Fibroblast of lung (primary cell): Measurements from ENCODE around the gene RUNDC3A. TPM values are rescaled to one million over a fixed set of nuclear protein-coding genes. Genes with fewer than 3 reads are reported as not detected.

Source experiments
- DNase-seq, 2 donors: peaks; one replicate each; pipeline versions ENCODE4 v3.0.0 to v3.0.0-alpha.2; 2010; ENCODE audit warnings: low read depth in 2 of 2
- H2AFZ ChIP-seq: 2 replicates; pipeline ENCODE4 v1.5.1; 2012; ENCODE audit warnings: low read length, control low read depth, inconsistent platforms
- H3K27ac ChIP-seq: 2 replicates; pipeline ENCODE4 v1.5.1; 2011; ENCODE audit warnings: low read length, control low read depth; ENCODE audit not compliant: insufficient read depth
- H3K27me3 ChIP-seq: 2 replicates; pipeline ENCODE4 v1.5.1; 2011; ENCODE audit warnings: mild to moderate bottlenecking, low read length; ENCODE audit not compliant: control insufficient read depth, insufficient read depth
- H3K36me3 ChIP-seq: 2 replicates; pipeline ENCODE4 v1.5.1; 2011; ENCODE audit warnings: low read length; ENCODE audit not compliant: control insufficient read depth, insufficient read depth
- H3K4me1 ChIP-seq: 2 replicates; pipeline ENCODE4 v1.5.1; 2011; ENCODE audit warnings: low read length; ENCODE audit not compliant: control insufficient read depth, insufficient read depth; ENCODE audit errors: extremely low read depth
- H3K4me2 ChIP-seq: 2 replicates; pipeline ENCODE4 v1.5.1; 2011; ENCODE audit warnings: low read length, control low read depth; ENCODE audit not compliant: insufficient read depth; ENCODE audit errors: extremely low read depth
- H3K4me3 ChIP-seq, 4 experiments: fragments of 200-600 bp in 1 of 4; sonication (generic) in 1 of 4; replicated peaks in 1 of 4; 2 replicates each; pipeline ENCODE4 v1.5.1; 2011 to 2016; ENCODE audit warnings: low read length in 4 of 4, low read depth in 3 of 4, mild to moderate bottlenecking in 3 of 4, control low read depth in 2 of 4, inconsistent platforms in 1 of 4, mixed read lengths in 1 of 4; ENCODE audit not compliant: insufficient read depth in 1 of 4; ENCODE audit errors: control extremely low read depth in 1 of 4
- H3K79me2 ChIP-seq: 2 replicates; pipeline ENCODE4 v1.5.1; 2012; ENCODE audit warnings: mild to moderate bottlenecking, low read length, inconsistent platforms; ENCODE audit not compliant: control insufficient read depth, insufficient read depth
- H3K9ac ChIP-seq: 2 replicates; pipeline ENCODE4 v1.5.1; 2011; ENCODE audit warnings: mild to moderate bottlenecking, low read length, control low read depth; ENCODE audit not compliant: insufficient read depth
- H3K9me3 ChIP-seq: 2 replicates; pipeline ENCODE4 v1.5.1; 2012; ENCODE audit warnings: low read depth, low read length; ENCODE audit not compliant: control insufficient read depth, insufficient read depth
- H4K20me1 ChIP-seq: 2 replicates; pipeline ENCODE4 v1.5.1; 2011; ENCODE audit warnings: low read length; ENCODE audit not compliant: control insufficient read depth, insufficient read depth; ENCODE audit errors: extremely low read depth
- EZH2 ChIP-seq: IDR thresholded peaks from 2 replicates; pipeline ENCODE4 v1.5.1; 2012; ENCODE audit warnings: low read length, control low read depth, mild to moderate bottlenecking; ENCODE audit errors: missing control alignments
- polyA plus RNA-seq, 2 donors: library from polyadenylated mRNA; depleted of rRNA in 1 of 2; stranded (reverse) in 1 of 2; unstranded in 1 of 2; fragments of >200 nt; gene quantifications; 2 replicates each; pipeline ENCODE4 v1.2.1, GENCODE V29; 2011 to 2012; ENCODE audit warnings: missing spikeins in 1 of 2
- total RNA-seq: library from RNA; depleted of rRNA; stranded (reverse); fragments of >200 nt; gene quantifications from 2 replicates; pipeline ENCODE4 v1.2.1, GENCODE V29; 2014
- TF ChIP-seq, protein P1 (sequence below), 2 donors: IDR thresholded peaks in 1 of 2; conservative IDR thresholded peaks in 1 of 2; 1 replicate in 1 of 2; 2 replicates in 1 of 2; pipeline ENCODE4 v1.5.1; 2011 to 2012; ENCODE audit warnings: low read length in 2 of 2, control low read depth in 1 of 2, inconsistent platforms in 1 of 2, low read depth in 1 of 2, mild to moderate bottlenecking in 1 of 2

Gene RUNDC3A
- total and polyA plus RNA-seq, 2 donors (not counting 1 experiment from before 2014, with no cell fraction given) = not detected

DNA sequence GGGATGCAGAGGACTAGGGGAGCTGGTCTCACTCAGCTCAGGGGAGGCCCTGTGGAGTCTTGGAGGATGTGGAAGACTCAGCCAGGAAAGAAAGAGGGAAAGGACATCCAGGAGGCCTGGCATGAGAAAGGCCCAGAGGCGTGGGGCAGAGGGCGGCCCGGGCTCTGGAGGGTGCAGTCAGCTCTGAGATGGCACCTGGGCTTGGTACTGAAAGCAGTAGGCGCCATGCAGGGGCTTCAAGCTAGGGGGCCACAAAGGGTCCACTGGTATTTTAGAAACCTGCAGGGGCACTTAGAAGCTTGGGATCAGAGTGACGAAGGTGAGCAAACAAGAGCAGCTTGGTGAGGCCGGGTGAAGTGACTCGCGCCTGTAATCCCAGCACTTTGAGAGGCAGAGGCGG lies 49.7 kb downstream of the RUNDC3A start:
- peaks cover 5% of the 10 kb centered on the region for H3K4me1 ChIP-seq
- H3K9me3 ChIP-seq = no peaks in the 10 kb centered on the region
- H3K4me2 ChIP-seq = no peak overlapping the region
- no peaks in the 10 kb centered on the region for H3K27me3 ChIP-seq
- no peak overlapping the region for H2AFZ ChIP-seq
- no peaks in the 10 kb centered on the region for H4K20me1 ChIP-seq
- H3K27ac ChIP-seq = no peak overlapping the region
- DNase-seq = no peak
- H3K79me2 ChIP-seq = no peaks in the 10 kb centered on the region
- H3K9ac ChIP-seq = no peak overlapping the region
- no peak overlapping the region for H3K4me3 ChIP-seq
- H3K36me3 ChIP-seq = no peaks in the 10 kb centered on the region
- TF ChIP-seq, protein P1, sequence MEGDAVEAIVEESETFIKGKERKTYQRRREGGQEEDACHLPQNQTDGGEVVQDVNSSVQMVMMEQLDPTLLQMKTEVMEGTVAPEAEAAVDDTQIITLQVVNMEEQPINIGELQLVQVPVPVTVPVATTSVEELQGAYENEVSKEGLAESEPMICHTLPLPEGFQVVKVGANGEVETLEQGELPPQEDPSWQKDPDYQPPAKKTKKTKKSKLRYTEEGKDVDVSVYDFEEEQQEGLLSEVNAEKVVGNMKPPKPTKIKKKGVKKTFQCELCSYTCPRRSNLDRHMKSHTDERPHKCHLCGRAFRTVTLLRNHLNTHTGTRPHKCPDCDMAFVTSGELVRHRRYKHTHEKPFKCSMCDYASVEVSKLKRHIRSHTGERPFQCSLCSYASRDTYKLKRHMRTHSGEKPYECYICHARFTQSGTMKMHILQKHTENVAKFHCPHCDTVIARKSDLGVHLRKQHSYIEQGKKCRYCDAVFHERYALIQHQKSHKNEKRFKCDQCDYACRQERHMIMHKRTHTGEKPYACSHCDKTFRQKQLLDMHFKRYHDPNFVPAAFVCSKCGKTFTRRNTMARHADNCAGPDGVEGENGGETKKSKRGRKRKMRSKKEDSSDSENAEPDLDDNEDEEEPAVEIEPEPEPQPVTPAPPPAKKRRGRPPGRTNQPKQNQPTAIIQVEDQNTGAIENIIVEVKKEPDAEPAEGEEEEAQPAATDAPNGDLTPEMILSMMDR (conservative IDR thresholded peaks at IDR 0.05 in 1 of 2, IDR thresholded peaks at IDR 0.05 in 1 of 2; ENCODE audit: low read depth in 1 of 2, low read length in 2 of 2) = no peak
- TF ChIP-seq EZH2 = no peak

DNA sequence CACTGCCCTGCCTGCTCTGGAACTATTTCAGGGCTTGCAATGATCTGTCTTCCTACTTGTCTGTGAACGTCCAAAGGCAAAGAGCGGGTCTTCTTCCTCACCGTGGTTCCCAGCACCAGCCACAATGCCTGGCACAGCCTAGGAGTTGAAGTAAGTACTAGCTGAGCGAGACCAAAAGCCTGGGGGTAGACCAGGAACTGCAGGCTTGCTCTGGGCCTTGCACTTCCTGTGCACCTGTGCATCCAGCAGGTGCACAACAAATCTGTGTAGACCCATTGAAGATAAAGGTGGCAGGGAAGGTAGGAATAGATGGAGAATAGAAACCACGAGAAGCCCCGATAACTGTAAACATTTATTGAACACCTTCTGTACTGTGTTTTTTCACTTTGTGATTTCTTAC lies 50.6 kb downstream of the RUNDC3A start:
- H3K27me3 ChIP-seq = no peaks in the 10 kb centered on the region
- no peak overlapping the region for H3K4me2 ChIP-seq
- DNase-seq = no peak
- H3K9ac ChIP-seq = no peak overlapping the region
- no peaks in the 10 kb centered on the region for H3K9me3 ChIP-seq
- no peaks in the 10 kb centered on the region for H4K20me1 ChIP-seq
- H3K36me3 ChIP-seq = no peaks in the 10 kb centered on the region
- no peak overlapping the region for H3K27ac ChIP-seq
- H3K79me2 ChIP-seq = no peaks in the 10 kb centered on the region
- TF ChIP-seq, protein P1 (conservative IDR thresholded peaks at IDR 0.05 in 1 of 2, IDR thresholded peaks at IDR 0.05 in 1 of 2; ENCODE audit: low read depth in 1 of 2, low read length in 2 of 2) = no peak
- no peak for TF ChIP-seq EZH2
- H2AFZ ChIP-seq = no peak overlapping the region
- peaks cover 5% of the 10 kb centered on the region for H3K4me1 ChIP-seq
- H3K4me3 ChIP-seq = no peak overlapping the region

DNA sequence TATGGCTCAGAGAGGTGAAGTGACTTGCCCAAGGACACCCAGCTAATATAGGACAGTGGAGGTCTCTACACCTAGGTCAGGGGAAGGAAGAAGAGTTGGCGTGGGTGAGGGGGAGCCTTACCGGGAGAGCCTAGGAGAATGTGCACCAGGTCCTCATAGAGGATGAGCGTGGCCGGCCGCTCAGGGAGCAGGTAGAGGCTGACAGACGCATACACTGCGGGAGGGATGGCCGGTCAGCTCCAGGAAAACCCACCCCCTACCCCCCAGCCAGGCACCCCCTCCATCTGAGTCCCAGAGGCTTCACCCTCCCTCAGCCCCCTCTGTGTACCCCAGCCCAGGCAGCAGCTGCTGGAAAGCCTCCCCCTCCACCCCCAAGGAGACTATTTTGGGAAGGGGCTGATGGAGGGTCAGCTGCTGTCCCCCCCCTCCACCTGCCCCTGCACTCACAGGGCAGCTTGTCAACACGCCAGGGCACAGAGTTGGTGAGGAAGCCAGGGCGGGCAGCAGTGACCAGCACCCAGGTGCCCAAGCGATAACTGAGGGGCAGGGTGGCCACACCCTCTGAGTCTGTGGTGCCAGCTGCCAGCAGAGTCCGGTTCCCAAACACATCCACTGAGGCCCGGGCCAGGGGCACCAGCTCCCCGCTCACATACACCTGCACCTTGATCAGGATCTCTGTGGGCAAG lies 51.2 kb downstream of the RUNDC3A start:
- H2AFZ ChIP-seq = no peak overlapping the region
- H3K9ac ChIP-seq = no peak overlapping the region
- H3K79me2 ChIP-seq = no peaks in the 10 kb centered on the region
- no peaks in the 10 kb centered on the region for H3K36me3 ChIP-seq
- no peak overlapping the region for H3K4me3 ChIP-seq
- no peak for DNase-seq
- no peak overlapping the region for H3K27ac ChIP-seq
- H3K9me3 ChIP-seq = no peaks in the 10 kb centered on the region
- no peak overlapping the region for H3K4me2 ChIP-seq
- no peak for TF ChIP-seq EZH2
- TF ChIP-seq, protein P1 (conservative IDR thresholded peaks at IDR 0.05 in 1 of 2, IDR thresholded peaks at IDR 0.05 in 1 of 2; ENCODE audit: low read depth in 1 of 2, low read length in 2 of 2) = no peak
- peaks cover 5% of the 10 kb centered on the region for H3K4me1 ChIP-seq
- no peaks in the 10 kb centered on the region for H4K20me1 ChIP-seq
- H3K27me3 ChIP-seq = no peaks in the 10 kb centered on the region
